ENCODE measurements around the gene VPS13C.

DNA sequence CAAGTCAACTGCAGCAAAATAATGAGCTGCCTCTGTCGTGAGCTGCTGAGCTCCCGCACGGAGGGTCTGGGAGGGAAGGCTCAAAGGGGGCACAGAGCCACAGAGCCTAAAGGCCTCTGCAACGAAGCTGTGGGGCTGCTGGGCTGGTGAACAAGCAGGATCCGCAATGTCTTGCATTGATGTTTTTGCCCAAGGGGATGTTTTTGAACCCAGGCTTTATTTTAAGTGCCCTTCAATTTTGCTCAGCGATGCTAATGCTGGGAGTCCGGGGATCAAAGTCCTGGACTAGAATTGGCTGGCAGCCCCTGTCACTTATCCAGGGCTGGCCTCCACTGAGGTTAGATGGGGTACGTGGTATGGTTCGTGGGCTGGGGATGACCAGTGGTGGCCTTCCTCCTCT is 240.0 kb downstream of the VPS13C start:
- no peak for TF ChIP-seq CTCF (IDR thresholded peaks at IDR 0.05)
- TF ChIP-seq POLR2A (IDR thresholded peaks at IDR 0.05), result no peak
